HG03378 (cell line): ENCODE measurements around the gene FOSL2.

Experiments
- ATAC-seq: cut with Tn5 transposase; IDR thresholded peaks from one replicate; pipeline ENCODE4 v1.9.1; 2021; ENCODE audit warnings: mild to moderate bottlenecking, moderate library complexity; ENCODE audit not compliant: unreplicated experiment

Gene FOSL2

DNA sequence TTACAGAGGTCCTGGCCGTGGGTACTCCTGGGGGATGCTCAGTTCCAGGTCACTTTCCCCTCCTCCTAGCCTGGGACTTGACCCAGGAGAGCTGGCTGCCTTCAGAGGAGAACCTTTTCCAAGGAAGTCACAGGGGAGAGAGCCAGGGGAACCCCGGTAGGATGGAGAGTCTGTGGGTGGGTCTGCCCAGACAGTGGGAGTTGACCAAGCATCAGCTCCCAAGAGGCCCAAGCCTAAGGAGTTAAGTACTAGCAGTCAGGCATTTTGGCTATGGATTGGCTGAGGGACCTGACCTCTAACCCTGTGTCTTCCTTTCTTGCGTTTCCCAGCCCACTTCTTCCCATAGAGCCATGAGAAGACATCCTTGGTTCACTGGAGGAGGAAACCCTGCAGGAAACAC is 54.4 kb downstream of the FOSL2 start:
- no peak for ATAC-seq

- ATAC-seq = no peak
These were observed 55.5 kb downstream of the FOSL2 start for GRCh38 chr2:28447943-28448792.

GRCh38 chr2:28448793-28449100 is 56.1 kb downstream of the FOSL2 start:
- ATAC-seq = no peak

DNA sequence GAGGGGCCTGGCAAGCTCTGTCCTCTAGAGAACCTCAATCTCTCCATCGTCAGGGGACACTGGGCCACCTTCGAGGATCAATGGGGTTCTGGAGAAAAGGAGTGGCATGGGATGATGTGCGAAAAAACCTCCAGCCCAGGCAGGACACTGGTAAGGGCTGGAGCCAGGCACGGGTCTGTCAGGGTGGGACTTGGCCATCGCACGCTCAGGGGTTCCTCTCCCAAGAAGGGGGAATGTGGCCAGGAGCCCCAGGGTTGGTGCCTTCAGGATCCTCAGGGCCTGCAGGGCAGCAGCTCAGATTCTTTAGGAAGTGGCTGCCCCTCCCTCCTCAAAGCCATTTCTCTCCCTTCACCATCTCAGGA is 56.4 kb downstream of the FOSL2 start:
- ATAC-seq = no peak

GRCh38 chr2:28449488-28450395 is 57.1 kb downstream of the FOSL2 start:
- no peak for ATAC-seq

GRCh38 chr2:28450901-28451565 is 58.4 kb downstream of the FOSL2 start:
- no peak for ATAC-seq

DNA sequence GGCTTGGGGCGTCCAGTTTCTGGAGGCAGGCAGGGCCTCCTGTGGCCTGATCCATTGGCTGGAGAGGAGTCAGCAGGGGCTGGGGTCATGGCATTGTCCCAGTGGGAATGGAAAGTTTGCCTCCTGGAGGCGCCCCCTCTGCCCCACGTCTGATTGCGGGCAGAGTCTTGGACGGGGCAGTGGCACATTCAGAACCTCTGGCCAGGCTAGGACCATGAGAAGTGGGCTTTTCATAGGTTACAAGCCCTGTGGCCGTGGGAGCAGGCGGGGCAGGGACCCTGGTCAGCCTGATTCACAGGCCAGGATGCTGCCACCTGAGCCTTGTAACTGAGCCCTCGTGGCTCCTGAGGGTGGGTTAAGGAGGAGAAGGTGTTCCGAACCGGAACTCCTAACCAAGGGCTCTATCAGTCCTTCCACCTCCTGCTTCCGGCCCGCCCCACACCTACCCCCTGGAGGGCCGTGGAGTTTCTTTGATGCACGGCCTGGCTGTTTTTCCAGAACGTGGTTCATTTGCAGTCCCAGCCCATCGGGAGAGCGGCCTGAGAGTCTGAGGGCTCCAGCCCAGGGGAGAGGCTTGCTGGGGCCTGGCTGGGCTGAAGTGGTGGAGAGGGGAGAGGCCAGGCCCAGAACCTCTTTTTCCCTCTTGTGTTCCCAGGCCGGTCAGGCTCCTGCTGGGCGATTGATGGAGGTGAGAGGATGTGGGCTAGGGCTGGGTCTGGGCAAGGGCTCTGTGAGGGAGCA is 59.3 kb downstream of the FOSL2 start:
- ATAC-seq = no peak

GRCh38 chr2:28452534-28453081 is 60.0 kb downstream of the FOSL2 start:
- no peak for ATAC-seq

GRCh38 chr2:28453396-28453795 is 60.7 kb downstream of the FOSL2 start:
- no peak for ATAC-seq

DNA sequence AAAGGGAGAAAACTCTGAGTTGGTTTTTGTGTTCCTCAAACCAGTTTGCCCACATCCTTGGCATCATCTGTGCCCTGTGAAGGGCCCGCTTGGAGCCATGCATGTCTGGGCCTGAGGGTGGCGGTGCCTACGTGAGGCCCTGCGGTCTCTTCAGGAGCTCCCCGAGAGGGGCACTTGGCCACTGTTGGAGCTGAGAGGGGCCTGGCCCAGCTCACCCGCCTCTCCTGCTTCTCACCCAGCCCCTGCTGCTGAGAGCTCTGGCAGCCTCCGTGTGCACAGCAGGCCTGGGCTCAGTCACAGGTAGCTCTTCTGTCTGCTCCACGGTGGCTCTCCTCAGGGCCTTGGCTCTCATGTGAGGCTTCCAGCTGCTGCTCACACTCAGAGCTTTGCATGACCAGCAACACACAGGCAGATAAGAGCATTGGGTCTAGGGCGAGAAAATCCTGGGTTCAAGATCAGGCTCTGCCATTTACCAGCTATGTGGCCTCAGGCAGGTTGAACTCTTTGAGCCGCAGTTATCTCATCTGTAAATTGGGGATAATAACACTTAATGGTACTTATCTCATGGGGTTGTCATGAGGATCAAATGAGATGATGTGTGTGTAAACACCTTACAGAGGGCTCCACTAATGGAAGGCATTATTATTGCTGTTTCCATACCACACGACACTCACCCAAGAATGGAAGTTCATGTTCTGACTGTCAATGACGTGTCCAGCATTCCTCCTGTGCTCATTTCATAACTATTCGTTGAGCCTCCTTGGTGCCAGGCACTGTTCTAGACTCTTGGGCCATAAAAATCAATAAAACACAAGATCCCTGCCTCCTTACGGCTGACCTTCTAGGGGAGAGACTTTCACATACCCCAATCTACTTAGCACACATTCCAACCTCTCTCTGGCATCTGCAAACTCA is 61.6 kb downstream of the FOSL2 start:
- ATAC-seq = no peak

- ATAC-seq = no peak
These were observed 64.6 kb downstream of the FOSL2 start for GRCh38 chr2:28457237-28457636.

DNA sequence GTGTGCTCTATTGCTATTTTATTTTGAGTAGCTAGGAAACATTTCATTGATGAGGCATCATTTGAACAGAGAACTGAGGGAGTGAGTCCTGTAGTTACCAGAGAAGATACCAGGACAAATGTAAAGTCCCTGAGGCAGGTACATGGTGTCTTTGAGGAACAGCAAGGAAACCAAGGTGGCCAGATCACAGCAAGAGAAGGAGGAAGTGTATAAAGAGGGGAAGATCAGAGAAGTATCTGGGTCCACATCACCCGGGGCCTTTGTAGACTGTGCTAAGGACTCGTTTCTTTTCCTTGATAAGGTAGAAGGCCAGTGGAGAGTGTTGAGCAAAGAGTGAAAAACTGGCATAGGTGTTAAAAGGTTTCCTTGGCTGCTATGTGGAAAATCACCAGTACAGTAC is 68.4 kb downstream of the FOSL2 start:
- ATAC-seq = no peak

DNA sequence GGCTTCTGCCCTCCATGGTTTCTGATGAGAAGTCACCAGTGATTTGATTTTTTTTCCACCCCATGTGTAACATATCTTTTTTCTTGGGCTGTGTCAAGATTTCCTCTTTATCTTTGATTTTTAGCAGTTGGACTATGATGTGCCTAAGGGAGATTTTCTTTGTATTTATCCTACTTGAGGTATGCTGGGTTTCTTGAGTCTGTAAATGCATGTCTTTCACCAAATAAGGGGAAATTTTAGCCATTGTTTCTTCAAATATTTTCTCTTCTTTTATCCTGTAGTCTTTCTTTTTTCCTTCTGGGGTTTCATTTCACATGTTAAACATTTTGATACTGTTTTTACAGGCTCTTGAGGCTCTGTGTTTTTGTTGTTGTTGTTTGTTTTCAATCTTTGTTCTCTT is 69.5 kb downstream of the FOSL2 start:
- ATAC-seq = no peak

DNA sequence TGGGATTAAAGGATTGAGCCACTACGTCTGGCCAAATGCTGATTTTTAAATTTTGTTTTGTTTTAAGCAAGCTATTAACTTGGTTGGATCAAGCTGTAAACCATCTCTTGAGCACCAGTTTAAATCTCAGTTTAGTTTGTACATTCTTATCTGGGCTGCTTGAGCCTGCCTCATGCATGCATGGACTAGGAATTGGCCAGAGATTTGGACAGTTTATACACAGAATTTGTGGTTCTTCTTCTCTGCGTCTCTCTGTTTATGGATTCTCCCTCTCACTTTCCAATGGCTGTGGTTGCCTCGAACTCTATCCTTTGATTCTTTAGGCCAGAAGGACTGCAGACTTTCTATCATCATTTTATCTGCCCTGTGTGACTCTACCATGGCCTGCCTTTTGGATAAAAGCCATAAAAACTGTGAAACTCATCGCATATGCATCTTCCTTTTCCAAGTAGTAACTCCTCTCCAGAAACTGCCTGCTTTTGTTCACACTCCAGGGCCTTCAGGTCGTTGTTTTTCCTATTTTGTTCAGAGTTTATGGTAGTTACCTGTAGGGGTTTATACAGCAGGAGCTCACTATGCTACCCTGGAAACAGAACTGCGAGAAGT is 70.7 kb downstream of the FOSL2 start:
- no peak for ATAC-seq

- no peak for ATAC-seq
These were observed 71.2 kb downstream of the FOSL2 start for GRCh38 chr2:28463893-28464292.

- ATAC-seq = no peak
These were observed 72.7 kb downstream of the FOSL2 start for GRCh38 chr2:28465148-28465885.
